SH-SY5Y (cell line): ENCODE results near the gene SORT1.

Experiments
- GATA2 ChIP-seq: IDR thresholded peaks from 2 replicates; pipeline ENCODE4 v1.6.1; 2011; ENCODE audit warnings: mild to moderate bottlenecking, low read depth, low read length
- GATA3 ChIP-seq: IDR thresholded peaks from 2 replicates; pipeline ENCODE4 v1.6.1; 2011; ENCODE audit warnings: low read depth, mild to moderate bottlenecking, low read length, moderate library complexity

DNA sequence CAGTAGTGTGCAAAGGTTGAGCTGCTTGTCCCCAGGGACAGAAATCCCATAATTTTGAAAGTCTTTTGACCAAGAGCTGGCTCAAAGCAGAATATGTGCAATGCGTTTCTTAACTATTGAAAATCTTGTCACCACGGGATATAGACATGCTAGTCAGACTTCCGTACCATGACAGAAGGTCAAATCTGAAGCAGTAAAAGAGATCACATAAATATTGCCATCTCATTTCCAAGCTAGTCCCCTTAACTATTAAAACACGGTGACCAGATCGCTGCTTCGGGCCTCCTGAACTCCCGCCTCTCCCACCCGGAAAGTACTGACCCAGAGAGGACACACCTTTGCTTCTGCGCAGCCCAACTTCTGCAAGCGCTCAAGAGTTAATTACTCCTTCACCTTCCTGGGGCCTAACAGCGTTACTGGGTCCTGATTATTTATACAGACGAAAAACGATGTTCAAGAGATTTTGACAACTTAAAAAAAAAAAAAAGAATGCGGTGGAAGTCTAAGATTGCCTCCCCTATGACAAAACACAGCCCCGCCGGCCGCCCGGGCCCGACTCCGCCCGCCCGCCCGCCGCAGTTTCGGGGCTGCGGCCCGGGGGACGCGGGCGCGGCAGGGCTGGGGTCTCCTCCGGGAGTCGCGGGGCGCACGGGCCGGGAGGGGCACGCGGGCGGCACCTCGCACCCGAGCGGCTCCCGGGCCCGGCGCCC, 692 bp downstream of the SORT1 start:
- TF ChIP-seq GATA2 (no peak), GATA3 (no peak)
